ENCODE data around the gene CCDC188.

CCDC188 gene

DNA sequence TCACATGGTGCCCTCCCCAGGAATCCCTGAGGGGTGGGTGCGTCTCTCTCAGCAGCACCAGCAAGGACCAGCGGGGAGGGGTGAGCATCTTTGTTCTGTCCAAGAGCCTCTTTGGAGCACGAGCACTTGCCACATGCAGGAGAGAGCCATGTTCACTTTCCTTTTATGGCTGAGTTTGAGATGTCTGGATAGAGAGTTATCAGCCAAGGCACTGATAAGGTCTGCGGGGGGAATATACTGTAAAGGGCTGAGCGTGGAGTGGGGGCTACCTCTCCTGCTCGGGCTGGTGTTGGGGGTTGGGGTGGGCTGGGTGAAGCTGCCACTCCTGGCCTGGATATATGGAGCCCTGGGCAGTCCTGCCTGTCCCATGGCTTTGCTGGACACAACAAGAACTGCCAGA lies 34.9 kb upstream of the CCDC188 start:
- DNase-seq (ENCODE audit: low read depth in 1 of 2, low spot score in 1 of 2): no peak
- TF ChIP-seq GABPA (IDR thresholded peaks at IDR 0.05; ENCODE audit: low read depth) (no peak), POLR2AphosphoS5 (IDR thresholded peaks at IDR 0.05; ENCODE audit: low read depth) (no peak), SPI1 (IDR thresholded peaks at IDR 0.05; ENCODE audit: borderline replicate concordance, low read depth) (no peak)
- TF ChIP-seq, protein P1, sequence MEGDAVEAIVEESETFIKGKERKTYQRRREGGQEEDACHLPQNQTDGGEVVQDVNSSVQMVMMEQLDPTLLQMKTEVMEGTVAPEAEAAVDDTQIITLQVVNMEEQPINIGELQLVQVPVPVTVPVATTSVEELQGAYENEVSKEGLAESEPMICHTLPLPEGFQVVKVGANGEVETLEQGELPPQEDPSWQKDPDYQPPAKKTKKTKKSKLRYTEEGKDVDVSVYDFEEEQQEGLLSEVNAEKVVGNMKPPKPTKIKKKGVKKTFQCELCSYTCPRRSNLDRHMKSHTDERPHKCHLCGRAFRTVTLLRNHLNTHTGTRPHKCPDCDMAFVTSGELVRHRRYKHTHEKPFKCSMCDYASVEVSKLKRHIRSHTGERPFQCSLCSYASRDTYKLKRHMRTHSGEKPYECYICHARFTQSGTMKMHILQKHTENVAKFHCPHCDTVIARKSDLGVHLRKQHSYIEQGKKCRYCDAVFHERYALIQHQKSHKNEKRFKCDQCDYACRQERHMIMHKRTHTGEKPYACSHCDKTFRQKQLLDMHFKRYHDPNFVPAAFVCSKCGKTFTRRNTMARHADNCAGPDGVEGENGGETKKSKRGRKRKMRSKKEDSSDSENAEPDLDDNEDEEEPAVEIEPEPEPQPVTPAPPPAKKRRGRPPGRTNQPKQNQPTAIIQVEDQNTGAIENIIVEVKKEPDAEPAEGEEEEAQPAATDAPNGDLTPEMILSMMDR (IDR thresholded peaks at IDR 0.05; ENCODE audit: insufficient read depth, low read length): no peak
- TF ChIP-seq, protein P2, sequence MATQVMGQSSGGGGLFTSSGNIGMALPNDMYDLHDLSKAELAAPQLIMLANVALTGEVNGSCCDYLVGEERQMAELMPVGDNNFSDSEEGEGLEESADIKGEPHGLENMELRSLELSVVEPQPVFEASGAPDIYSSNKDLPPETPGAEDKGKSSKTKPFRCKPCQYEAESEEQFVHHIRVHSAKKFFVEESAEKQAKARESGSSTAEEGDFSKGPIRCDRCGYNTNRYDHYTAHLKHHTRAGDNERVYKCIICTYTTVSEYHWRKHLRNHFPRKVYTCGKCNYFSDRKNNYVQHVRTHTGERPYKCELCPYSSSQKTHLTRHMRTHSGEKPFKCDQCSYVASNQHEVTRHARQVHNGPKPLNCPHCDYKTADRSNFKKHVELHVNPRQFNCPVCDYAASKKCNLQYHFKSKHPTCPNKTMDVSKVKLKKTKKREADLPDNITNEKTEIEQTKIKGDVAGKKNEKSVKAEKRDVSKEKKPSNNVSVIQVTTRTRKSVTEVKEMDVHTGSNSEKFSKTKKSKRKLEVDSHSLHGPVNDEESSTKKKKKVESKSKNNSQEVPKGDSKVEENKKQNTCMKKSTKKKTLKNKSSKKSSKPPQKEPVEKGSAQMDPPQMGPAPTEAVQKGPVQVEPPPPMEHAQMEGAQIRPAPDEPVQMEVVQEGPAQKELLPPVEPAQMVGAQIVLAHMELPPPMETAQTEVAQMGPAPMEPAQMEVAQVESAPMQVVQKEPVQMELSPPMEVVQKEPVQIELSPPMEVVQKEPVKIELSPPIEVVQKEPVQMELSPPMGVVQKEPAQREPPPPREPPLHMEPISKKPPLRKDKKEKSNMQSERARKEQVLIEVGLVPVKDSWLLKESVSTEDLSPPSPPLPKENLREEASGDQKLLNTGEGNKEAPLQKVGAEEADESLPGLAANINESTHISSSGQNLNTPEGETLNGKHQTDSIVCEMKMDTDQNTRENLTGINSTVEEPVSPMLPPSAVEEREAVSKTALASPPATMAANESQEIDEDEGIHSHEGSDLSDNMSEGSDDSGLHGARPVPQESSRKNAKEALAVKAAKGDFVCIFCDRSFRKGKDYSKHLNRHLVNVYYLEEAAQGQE (IDR thresholded peaks at IDR 0.05; ENCODE audit: insufficient replicate concordance, low read depth): no peak
- H3K27ac ChIP-seq (replicated peaks): no peak overlapping the region
- no peaks in the 10 kb centered on the region for H3K27me3 ChIP-seq (ENCODE audit: insufficient read depth, poor library complexity, severe bottlenecking)
- H3K4me3 ChIP-seq (replicated peaks; ENCODE audit: insufficient read depth, low read length): no peak overlapping the region

DNA sequence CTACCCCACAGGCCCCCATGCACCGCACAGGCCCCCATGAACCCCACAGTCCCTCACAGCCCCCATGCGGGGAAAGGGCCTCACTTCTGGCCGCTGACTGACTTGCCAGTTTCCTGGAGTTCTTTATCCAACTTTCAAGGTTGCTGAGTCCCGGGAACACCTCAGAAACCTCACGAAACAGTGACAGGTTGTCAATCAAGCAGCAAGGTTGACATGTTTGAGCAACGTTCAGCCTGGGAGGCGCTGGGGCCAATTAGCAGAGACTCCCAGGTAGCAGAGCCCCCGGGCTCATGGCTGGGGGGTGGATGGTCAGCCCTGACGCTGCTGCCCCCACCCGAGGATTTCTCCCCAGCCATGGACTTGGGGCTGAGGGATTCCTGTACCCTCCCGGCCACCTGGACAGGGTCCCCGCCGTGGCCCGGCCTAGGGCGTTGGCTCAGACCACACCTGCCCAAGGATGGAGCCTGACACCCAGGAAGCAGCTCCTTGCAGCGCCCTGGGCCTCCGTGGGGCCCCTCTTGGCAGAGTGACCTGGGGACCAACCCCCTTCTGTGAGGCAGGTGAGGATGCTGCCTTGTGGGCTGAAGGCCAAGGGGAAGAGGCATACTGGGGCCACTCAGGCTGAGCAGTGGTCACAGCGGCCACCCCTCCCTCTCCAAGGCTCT lies 33.8 kb upstream of the CCDC188 start:
- TF ChIP-seq POLR2AphosphoS5 (IDR thresholded peaks at IDR 0.05; ENCODE audit: low read depth): no peak
- TF ChIP-seq, protein P1 (IDR thresholded peaks at IDR 0.05; ENCODE audit: insufficient read depth, low read length): no peak
- no peak for TF ChIP-seq GABPA (IDR thresholded peaks at IDR 0.05; ENCODE audit: low read depth)
- TF ChIP-seq, protein P2 (IDR thresholded peaks at IDR 0.05; ENCODE audit: insufficient replicate concordance, low read depth): no peak
- no peak for TF ChIP-seq SPI1 (IDR thresholded peaks at IDR 0.05; ENCODE audit: borderline replicate concordance, low read depth)
- Histone ChIP-seq H3K27me3 (ENCODE audit: insufficient read depth, poor library complexity, severe bottlenecking) (no peaks in the 10 kb centered on the region), H3K27ac (replicated peaks) (no peak overlapping the region), H3K4me3 (replicated peaks; ENCODE audit: insufficient read depth, low read length) (no peak overlapping the region)
- no peak for DNase-seq (ENCODE audit: low read depth in 1 of 2, low spot score in 1 of 2)

DNA sequence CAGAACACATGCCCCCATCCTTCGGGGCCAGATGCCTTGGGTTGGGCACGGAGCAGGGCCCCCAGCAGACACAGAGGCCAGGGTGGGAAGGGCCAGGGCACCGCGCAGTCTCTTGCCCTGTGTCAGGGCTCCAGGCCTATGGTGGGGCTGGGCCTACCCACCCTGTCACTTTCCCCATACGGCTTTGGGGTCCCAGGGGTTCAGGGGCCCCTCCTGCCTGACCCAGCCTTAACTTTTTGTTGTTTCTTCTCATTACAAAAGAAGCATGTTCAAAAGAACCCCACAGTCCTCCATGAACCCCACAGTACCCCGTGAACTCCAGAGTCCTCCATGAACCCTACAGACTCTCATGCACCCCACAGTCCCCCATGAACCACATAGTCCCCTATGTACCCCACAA lies 33.0 kb upstream of the CCDC188 start:
- Histone ChIP-seq H3K4me3 (replicated peaks; ENCODE audit: insufficient read depth, low read length) (no peak overlapping the region), H3K27ac (replicated peaks) (no peak overlapping the region), H3K27me3 (ENCODE audit: insufficient read depth, poor library complexity, severe bottlenecking) (no peaks in the 10 kb centered on the region)
- TF ChIP-seq POLR2AphosphoS5 (IDR thresholded peaks at IDR 0.05; ENCODE audit: low read depth) (no peak), GABPA (IDR thresholded peaks at IDR 0.05; ENCODE audit: low read depth) (no peak), SPI1 (IDR thresholded peaks at IDR 0.05; ENCODE audit: borderline replicate concordance, low read depth) (no peak)
- TF ChIP-seq, protein P1 (IDR thresholded peaks at IDR 0.05; ENCODE audit: insufficient read depth, low read length): no peak
- TF ChIP-seq, protein P2 (IDR thresholded peaks at IDR 0.05; ENCODE audit: insufficient replicate concordance, low read depth): no peak
- DNase-seq (ENCODE audit: low read depth in 1 of 2, low spot score in 1 of 2): no peak
